Head of caudate nucleus (tissue), 42 donors: ENCODE measurements around the gene CTNND2.

Source experiments
- DNase-seq, 42 donors: peaks; one replicate each; pipeline versions ENCODE4 v3.0.0 to v3.0.0-alpha.2; 2020 to 2021; ENCODE audit warnings: mixed read lengths in 7 of 42
- intact Hi-C: fragments of 100-400 bp; cut with DNase I; formaldehyde crosslinking; loops from one replicate; pipeline ENCODE4 v1.15.0; 2022

The CTNND2 gene

GRCh38 chr5:11385251-11385900, 518.9 kb downstream of the CTNND2 start:
- DNase-seq, result peak in 7 of 42 donors; percentile 24 to 67 (median 39)
- intact Hi-C loops, result loop anchor here (10.0 kb wide), 2 partner anchors 109 to 229 kb away; no protein-coding TSS in a partner anchor

- DNase-seq, result peak; percentile 36 to 88 (median 70)
- intact Hi-C loops, result loop anchor here (5.0 to 10.0 kb wide), 3 partner anchors 107 to 230 kb away; no protein-coding TSS in a partner anchor
Measured at GRCh38 chr5:11384441-11385250, 519.6 kb downstream of the CTNND2 start.

GRCh38 chr5:11383506-11384095, 520.6 kb downstream of the CTNND2 start:
- intact Hi-C loops, result loop anchor here (5.0 to 10.0 kb wide), 3 partner anchors 106 to 231 kb away; no protein-coding TSS in a partner anchor
- DNase-seq, result no peak

- no peak for DNase-seq
Measured at GRCh38 chr5:11378461-11378860, 525.8 kb downstream of the CTNND2 start.

GRCh38 chr5:11377896-11378295, 526.4 kb downstream of the CTNND2 start:
- intact Hi-C loops, result no loop called here
- no peak for DNase-seq

More at GRCh38 chr5:11378461-11378860, 525.8 kb downstream of the CTNND2 start:
- intact Hi-C loops, result no loop called here

GRCh38 chr5:11372191-11372590, 532.1 kb downstream of the CTNND2 start:
- intact Hi-C loops, result no loop called here
- DNase-seq, result no peak

GRCh38 chr5:11371021-11371420, 533.2 kb downstream of the CTNND2 start:
- intact Hi-C loops, result no loop called here
- no peak for DNase-seq

- intact Hi-C loops, result no loop called here
Measured at GRCh38 chr5:11364531-11364930, 539.7 kb downstream of the CTNND2 start.

GRCh38 chr5:11363631-11364178, 540.5 kb downstream of the CTNND2 start:
- no peak for DNase-seq
- intact Hi-C loops, result no loop called here

More at GRCh38 chr5:11364531-11364930, 539.7 kb downstream of the CTNND2 start:
- no peak for DNase-seq

GRCh38 chr5:11361768-11362167, 542.5 kb downstream of the CTNND2 start:
- intact Hi-C loops, result no loop called here
- no peak for DNase-seq

- intact Hi-C loops, result no loop called here
- no peak for DNase-seq
Measured at GRCh38 chr5:11357928-11358327, 546.3 kb downstream of the CTNND2 start.

GRCh38 chr5:11355491-11355890, 548.8 kb downstream of the CTNND2 start:
- peak in 1 of 42 donors; percentile 30 for DNase-seq
- intact Hi-C loops, result no loop called here

- no peak for DNase-seq
- intact Hi-C loops, result no loop called here
Measured at GRCh38 chr5:11346336-11346735, 557.9 kb downstream of the CTNND2 start.

GRCh38 chr5:11335881-11336760, 568.1 kb downstream of the CTNND2 start:
- DNase-seq, result no peak
- intact Hi-C loops, result no loop called here

- no peak for DNase-seq
- intact Hi-C loops, result no loop called here
Measured at GRCh38 chr5:11334404-11334803, 569.8 kb downstream of the CTNND2 start.

- peak in 21 of 42 donors; percentile 10 to 78 (median 35) for DNase-seq
- intact Hi-C loops, result no loop called here
Measured at GRCh38 chr5:11329679-11330078, 574.6 kb downstream of the CTNND2 start.

- peak in 30 of 42 donors; percentile 14 to 79 (median 44) for DNase-seq
- intact Hi-C loops, result no loop called here
Measured at GRCh38 chr5:11324521-11325289, 579.5 kb downstream of the CTNND2 start.

GRCh38 chr5:11323761-11324160, 580.5 kb downstream of the CTNND2 start:
- intact Hi-C loops, result no loop called here

More at GRCh38 chr5:11323761-11324160, 580.5 kb downstream of the CTNND2 start:
- DNase-seq, result no peak
